Hippocampal formation (tissue), 2 donors: ENCODE measurements around the gene UGT1A4.

ENCODE experiments used
- DNase-seq, 2 donors: peaks; one replicate each; lab custom pipeline; 2025; lab: John Stamatoyannopoulos, UW

Gene UGT1A4

GRCh38 chr2:233791151-233791882 is 72.8 kb downstream of the UGT1A4 start:
- no peak for DNase-seq

- no peak for DNase-seq
Measured at GRCh38 chr2:233791883-233792329, 73.4 kb downstream of the UGT1A4 start.

- DNase-seq: no peak
Measured at GRCh38 chr2:233792720-233793119, 74.2 kb downstream of the UGT1A4 start.

GRCh38 chr2:233793465-233794127 is 75.1 kb downstream of the UGT1A4 start:
- DNase-seq: no peak

GRCh38 chr2:233794128-233794658 is 75.7 kb downstream of the UGT1A4 start:
- no peak for DNase-seq

- no peak for DNase-seq
Measured at GRCh38 chr2:233795735-233796171, 77.2 kb downstream of the UGT1A4 start.

- DNase-seq: no peak
Measured at GRCh38 chr2:233796254-233796653, 77.7 kb downstream of the UGT1A4 start.

- no peak for DNase-seq
Measured at GRCh38 chr2:233798335-233799086, 80.0 kb downstream of the UGT1A4 start.

GRCh38 chr2:233799087-233799665 is 80.6 kb downstream of the UGT1A4 start:
- no peak for DNase-seq

GRCh38 chr2:233799716-233800115 is 81.2 kb downstream of the UGT1A4 start:
- no peak for DNase-seq

GRCh38 chr2:233800208-233800607 is 81.7 kb downstream of the UGT1A4 start:
- no peak for DNase-seq

- DNase-seq: no peak
Measured at GRCh38 chr2:233801357-233802131, 83.0 kb downstream of the UGT1A4 start.

GRCh38 chr2:233802132-233802815 is 83.7 kb downstream of the UGT1A4 start:
- DNase-seq: no peak

GRCh38 chr2:233803292-233803911 is 84.9 kb downstream of the UGT1A4 start:
- no peak for DNase-seq

- no peak for DNase-seq
Measured at GRCh38 chr2:233803994-233804393, 85.5 kb downstream of the UGT1A4 start.

GRCh38 chr2:233807215-233807865 is 88.8 kb downstream of the UGT1A4 start:
- DNase-seq: no peak

GRCh38 chr2:233807966-233808935 is 89.7 kb downstream of the UGT1A4 start:
- no peak for DNase-seq

- DNase-seq: no peak
Measured at GRCh38 chr2:233810385-233810784, 91.8 kb downstream of the UGT1A4 start.
